Tibial nerve (tissue), 3 donors: ENCODE measurements around the gene ZNF362.

Experiments
- CTCF ChIP-seq, 5 experiments: fragments of 200-600 bp in 3 of 5; fragments of 450-650 bp in 2 of 5; sonication (generic) in 3 of 5; IDR thresholded peaks; one replicate each; pipeline ENCODE4 v1.5.1; 2016 to 2019; ENCODE audit warnings: antibody characterized with exemption in 5 of 5, mild to moderate bottlenecking in 3 of 5, moderate library complexity in 2 of 5
- POLR2A ChIP-seq, 2 donors: fragments of 450-650 bp; IDR thresholded peaks; one replicate each; pipeline ENCODE4 v1.6.1; 2017; ENCODE audit warnings: antibody characterized with exemption in 2 of 2, mild to moderate bottlenecking in 2 of 2, moderate library complexity in 2 of 2

GRCh38 chr1:33292726-33293340, 36.5 kb downstream of the ZNF362 start:
- TF ChIP-seq CTCF (IDR thresholded peaks at IDR 0.05) (no peak), POLR2A (IDR thresholded peaks at IDR 0.05) (no peak)
